Measurements from ENCODE around the gene ATG9A. TPM values are rescaled to one million over a fixed set of nuclear protein-coding genes. Genes with fewer than 3 reads are reported as not detected.

Gene ATG9A
- total and polyA plus RNA-seq, 9 of the 15 experiments (the other 6 are each of a cell fraction or from before 2014, with no cell fraction given) = 0.25 to 65.6 (median 23.4) TPM

- CTCF ChIA-PET (ENCODE audit: low intra/inter-chr PET ratio) = no interaction called here
- FAIRE-seq = no peak
- H3K9ac ChIP-seq (ENCODE audit: insufficient read depth in 1 of 2, low read depth in 2 of 2, low read length in 2 of 2) = peak overlapping the region; percentile 82 to 90; a peak in 2 of 4 replicates
- H3K4me1 ChIP-seq (replicated peaks in 1 of 2; ENCODE audit: control insufficient read depth in 2 of 2, insufficient read depth in 2 of 2, low read length in 2 of 2) = peaks cover 13 to 25% of the 10 kb centered on the region in 2 experiments; a peak in 4 of 5 replicates
- WGBS (ENCODE audit: insufficient coverage, low coverage, missing lambda C conversion rate) = 69% methylated on average over 6 of the region's 7 CpGs
- H3K79me2 ChIP-seq (ENCODE audit: control insufficient read depth, insufficient read depth, low read length) = peaks cover 42% of the 10 kb centered on the region
- POLR2A ChIA-PET = interaction anchor here (0.9 to 1.7 kb wide), 4 partner anchors 9 to 119 kb away, joined by 3 to 5 read pairs (median 4); no protein-coding TSS in a partner anchor
- no peak overlapping the region for H3K27ac ChIP-seq (ENCODE audit: extremely low read depth, low read depth, low read length)
- intact Hi-C loops (cut with micrococcal nuclease) = no loop called here
- TF ChIP-seq POLR2H (tag; IDR thresholded peaks at IDR 0.05; ENCODE audit: low read depth) (no peak), MCM7 (IDR thresholded peaks at IDR 0.05) (no peak), NRF1 (conservative IDR thresholded peaks at IDR 0.05 in 1 of 2, IDR thresholded peaks at IDR 0.05 in 1 of 2) (no peak), HDAC8 (tag; IDR thresholded peaks at IDR 0.05) (no peak)
- H3K9me3 ChIP-seq (replicated peaks; ENCODE audit: control insufficient read depth, insufficient read depth, low read depth, low read length) = no peaks in the 10 kb centered on the region
- no peaks in the 10 kb centered on the region for H3K9me1 ChIP-seq (ENCODE audit: control insufficient read depth, insufficient read depth, low read length)
- in situ Hi-C loops (cut with MboI) = no loop called here
- BruUV-seq (replicated peaks) = no TSS peak
- H2AFZ ChIP-seq (ENCODE audit: low read depth, low read length) = no peak overlapping the region
- DNase-seq (ENCODE audit: extremely low read depth in 1 of 4, low spot score in 3 of 4) = no peak
- H3K4me2 ChIP-seq (ENCODE audit: insufficient read depth, low read length) = peak overlapping the region; percentile 100
- peaks cover 43% of the 10 kb centered on the region; the same call in 2 of the 3 replicates for H3K36me3 ChIP-seq (ENCODE audit: control insufficient read depth, insufficient read depth, low read length)
- peak overlapping the region; percentile 80; the same call in 1 of the 2 replicates for H3K4me3 ChIP-seq
- no peak for ATAC-seq
- no peaks in the 10 kb centered on the region for H3K27me3 ChIP-seq (ENCODE audit: control insufficient read depth in 2 of 2, insufficient read depth in 2 of 2, low read length in 2 of 2)
- H4K20me1 ChIP-seq (replicated peaks; ENCODE audit: control insufficient read depth, insufficient read depth, low read length) = no peaks in the 10 kb centered on the region
Measured at GRCh38 chr2:219175486-219175885, 54.0 kb downstream of the ATG9A start.

DNA sequence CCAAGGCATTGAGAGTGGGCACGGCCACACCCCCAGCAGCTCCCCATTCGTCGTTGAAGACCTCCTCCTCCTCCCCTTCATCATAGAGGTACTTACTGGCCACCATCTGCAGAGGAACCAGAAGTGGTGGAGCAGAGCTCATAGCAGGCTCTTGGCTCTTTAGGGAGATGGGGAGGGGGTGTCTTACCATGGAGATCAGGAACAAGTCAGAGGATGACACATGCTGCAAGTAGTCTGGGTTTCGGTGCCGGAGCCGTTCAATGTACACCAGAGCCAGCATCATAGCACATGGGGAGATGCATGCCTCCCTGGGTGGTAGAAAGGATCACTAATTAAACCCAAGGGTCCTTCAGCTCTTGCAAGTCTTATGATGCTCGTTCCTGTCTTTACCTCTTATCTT lies 54.6 kb downstream of the ATG9A start:
- peaks cover 13 to 20% of the 10 kb centered on the region in 2 experiments; a peak in 4 of 5 replicates for H3K4me1 ChIP-seq (replicated peaks in 1 of 2; ENCODE audit: control insufficient read depth in 2 of 2, insufficient read depth in 2 of 2, low read length in 2 of 2)
- peaks cover 36% of the 10 kb centered on the region; the same call in 2 of the 3 replicates for H3K36me3 ChIP-seq (ENCODE audit: control insufficient read depth, insufficient read depth, low read length)
- peak overlapping the region in 1 of 2 experiments; percentile 36; a peak in 1 of 4 replicates for H3K9ac ChIP-seq (ENCODE audit: insufficient read depth in 1 of 2, low read depth in 2 of 2, low read length in 2 of 2)
- ChIA-PET POLR2A (interaction anchor here (1.7 kb wide), 1 partner anchor 10 kb away, joined by 4 read pairs; no protein-coding TSS in a partner anchor), CTCF (ENCODE audit: low intra/inter-chr PET ratio) (no interaction called here)
- H4K20me1 ChIP-seq (replicated peaks; ENCODE audit: control insufficient read depth, insufficient read depth, low read length) = no peaks in the 10 kb centered on the region
- ATAC-seq = no peak
- no peak overlapping the region for H2AFZ ChIP-seq (ENCODE audit: low read depth, low read length)
- in situ Hi-C loops (cut with MboI) = loop anchor here (5.0 kb wide), 2 partner anchors 32 to 118 kb away; partner anchors contain the start of gene ZFAND2B
- BruUV-seq (replicated peaks) = no TSS peak
- no peak for FAIRE-seq
- no peaks in the 10 kb centered on the region for H3K9me1 ChIP-seq (ENCODE audit: control insufficient read depth, insufficient read depth, low read length)
- no peak overlapping the region for H3K27ac ChIP-seq (ENCODE audit: extremely low read depth, low read depth, low read length)
- intact Hi-C loops (cut with micrococcal nuclease) = no loop called here
- no peak for DNase-seq (ENCODE audit: extremely low read depth in 1 of 4, low spot score in 3 of 4)
- WGBS (ENCODE audit: insufficient coverage, low coverage, missing lambda C conversion rate) = 88% methylated on average over 5 of the region's 7 CpGs
- H3K27me3 ChIP-seq (ENCODE audit: control insufficient read depth in 2 of 2, insufficient read depth in 2 of 2, low read length in 2 of 2) = no peaks in the 10 kb centered on the region
- H3K9me3 ChIP-seq (replicated peaks; ENCODE audit: control insufficient read depth, insufficient read depth, low read depth, low read length) = no peaks in the 10 kb centered on the region
- no peak overlapping the region for H3K4me2 ChIP-seq (ENCODE audit: insufficient read depth, low read length)
- peaks cover 36% of the 10 kb centered on the region for H3K79me2 ChIP-seq (ENCODE audit: control insufficient read depth, insufficient read depth, low read length)
- H3K4me3 ChIP-seq = no peak overlapping the region
- TF ChIP-seq RFX7 (CRISPR knock-in tag; IDR thresholded peaks at IDR 0.05) (no peak), MTA3 (IDR thresholded peaks at IDR 0.05; ENCODE audit: borderline replicate concordance) (no peak)
- TF ChIP-seq, protein P1, sequence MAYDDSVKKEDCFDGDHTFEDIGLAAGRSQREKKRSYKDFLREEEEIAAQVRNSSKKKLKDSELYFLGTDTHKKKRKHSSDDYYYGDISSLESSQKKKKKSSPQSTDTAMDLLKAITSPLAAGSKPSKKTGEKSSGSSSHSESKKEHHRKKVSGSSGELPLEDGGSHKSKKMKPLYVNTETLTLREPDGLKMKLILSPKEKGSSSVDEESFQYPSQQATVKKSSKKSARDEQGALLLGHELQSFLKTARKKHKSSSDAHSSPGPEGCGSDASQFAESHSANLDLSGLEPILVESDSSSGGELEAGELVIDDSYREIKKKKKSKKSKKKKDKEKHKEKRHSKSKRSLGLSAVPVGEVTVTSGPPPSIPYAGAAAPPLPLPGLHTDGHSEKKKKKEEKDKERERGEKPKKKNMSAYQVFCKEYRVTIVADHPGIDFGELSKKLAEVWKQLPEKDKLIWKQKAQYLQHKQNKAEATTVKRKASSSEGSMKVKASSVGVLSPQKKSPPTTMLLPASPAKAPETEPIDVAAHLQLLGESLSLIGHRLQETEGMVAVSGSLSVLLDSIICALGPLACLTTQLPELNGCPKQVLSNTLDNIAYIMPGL (CRISPR knock-in tag; IDR thresholded peaks at IDR 0.05) = no peak
- TF ChIP-seq, protein P2, sequence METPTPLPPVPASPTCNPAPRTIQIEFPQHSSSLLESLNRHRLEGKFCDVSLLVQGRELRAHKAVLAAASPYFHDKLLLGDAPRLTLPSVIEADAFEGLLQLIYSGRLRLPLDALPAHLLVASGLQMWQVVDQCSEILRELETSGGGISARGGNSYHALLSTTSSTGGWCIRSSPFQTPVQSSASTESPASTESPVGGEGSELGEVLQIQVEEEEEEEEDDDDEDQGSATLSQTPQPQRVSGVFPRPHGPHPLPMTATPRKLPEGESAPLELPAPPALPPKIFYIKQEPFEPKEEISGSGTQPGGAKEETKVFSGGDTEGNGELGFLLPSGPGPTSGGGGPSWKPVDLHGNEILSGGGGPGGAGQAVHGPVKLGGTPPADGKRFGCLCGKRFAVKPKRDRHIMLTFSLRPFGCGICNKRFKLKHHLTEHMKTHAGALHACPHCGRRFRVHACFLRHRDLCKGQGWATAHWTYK (CRISPR knock-in tag; IDR thresholded peaks at IDR 0.05) = no peak
